ENCODE results near the gene OLIG2.

- TF ChIP-seq EZH2 (IDR thresholded peaks at IDR 0.05) (no peak), JUND (IDR thresholded peaks at IDR 0.05) (no peak), CBX3 (IDR thresholded peaks at IDR 0.05; ENCODE audit: low read depth) (no peak), SRF (IDR thresholded peaks at IDR 0.05; ENCODE audit: low read depth) (no peak), CTCF (IDR thresholded peaks at IDR 0.05 in 2 of 3, conservative IDR thresholded peaks at IDR 0.05 in 1 of 3; ENCODE audit: borderline replicate concordance in 1 of 3, insufficient read depth in 1 of 3, low read depth in 2 of 3, low read length in 2 of 3) (no peak), ZBTB33 (IDR thresholded peaks at IDR 0.05; ENCODE audit: extremely low read depth, insufficient replicate concordance, low read length) (no peak), POLR2AphosphoS5 (IDR thresholded peaks at IDR 0.05; ENCODE audit: low read depth, low read length) (no peak), EGR1 (IDR thresholded peaks at IDR 0.05; ENCODE audit: low read depth) (no peak), REST (IDR thresholded peaks at IDR 0.05; ENCODE audit: low read depth) (no peak), MAX (IDR thresholded peaks at IDR 0.05) (no peak)
Observed at GRCh38 chr21:33021150-33021549, 4.6 kb upstream of the OLIG2 start.
